ENCODE measurements around the gene DPH7. TPM values are rescaled to one million over a fixed set of nuclear protein-coding genes. Genes with fewer than 3 reads are reported as not detected.

Gene DPH7
- total and polyA plus RNA-seq, 12 donors, result 11.7 to 51.4 (median 17.8) TPM

DNA sequence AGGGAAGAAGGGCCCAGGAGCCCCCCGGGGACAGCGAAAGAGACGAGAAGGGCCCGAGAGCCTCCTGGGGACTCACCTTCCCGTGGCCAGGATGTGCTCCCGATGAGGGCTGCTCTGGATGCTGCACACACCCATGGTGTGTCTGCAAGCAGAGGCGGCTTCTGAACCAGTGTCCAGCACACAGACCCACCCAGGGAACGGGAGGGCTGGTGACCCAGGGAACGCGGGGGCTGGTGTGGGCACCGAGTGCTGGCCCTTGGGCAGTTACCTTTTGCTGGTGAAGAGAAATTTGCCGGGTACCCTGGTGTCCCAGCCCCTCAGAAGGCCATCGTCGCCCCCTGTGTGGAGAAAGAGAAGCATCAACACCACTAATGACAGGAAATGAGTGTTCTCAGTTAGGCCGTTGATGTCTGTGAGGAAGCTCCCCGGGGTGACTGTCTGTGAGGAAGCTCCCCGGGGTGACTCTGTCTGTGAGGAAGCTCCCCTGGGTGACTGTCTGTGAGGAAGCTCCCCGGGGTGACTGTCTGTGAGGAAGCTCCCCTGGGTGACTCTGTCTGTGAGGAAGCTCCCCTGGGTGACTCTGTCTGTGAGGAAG, 13.8 kb downstream of the DPH7 start:
- WGBS, 2 donors, result 89 to 91% methylated on average over 17 of the region's 18 CpGs
- TF ChIP-seq, protein P1, sequence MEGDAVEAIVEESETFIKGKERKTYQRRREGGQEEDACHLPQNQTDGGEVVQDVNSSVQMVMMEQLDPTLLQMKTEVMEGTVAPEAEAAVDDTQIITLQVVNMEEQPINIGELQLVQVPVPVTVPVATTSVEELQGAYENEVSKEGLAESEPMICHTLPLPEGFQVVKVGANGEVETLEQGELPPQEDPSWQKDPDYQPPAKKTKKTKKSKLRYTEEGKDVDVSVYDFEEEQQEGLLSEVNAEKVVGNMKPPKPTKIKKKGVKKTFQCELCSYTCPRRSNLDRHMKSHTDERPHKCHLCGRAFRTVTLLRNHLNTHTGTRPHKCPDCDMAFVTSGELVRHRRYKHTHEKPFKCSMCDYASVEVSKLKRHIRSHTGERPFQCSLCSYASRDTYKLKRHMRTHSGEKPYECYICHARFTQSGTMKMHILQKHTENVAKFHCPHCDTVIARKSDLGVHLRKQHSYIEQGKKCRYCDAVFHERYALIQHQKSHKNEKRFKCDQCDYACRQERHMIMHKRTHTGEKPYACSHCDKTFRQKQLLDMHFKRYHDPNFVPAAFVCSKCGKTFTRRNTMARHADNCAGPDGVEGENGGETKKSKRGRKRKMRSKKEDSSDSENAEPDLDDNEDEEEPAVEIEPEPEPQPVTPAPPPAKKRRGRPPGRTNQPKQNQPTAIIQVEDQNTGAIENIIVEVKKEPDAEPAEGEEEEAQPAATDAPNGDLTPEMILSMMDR (IDR thresholded peaks at IDR 0.05), result no peak
- H3K4me1 ChIP-seq, result no peaks in the 10 kb centered on the region
- intact Hi-C loops (cut with DNase I), result no loop called here
- H3K27me3 ChIP-seq, result no peaks in the 10 kb centered on the region
- peaks cover 0 to 52% (median 23%) of the 10 kb centered on the region in 9 donors for H3K36me3 ChIP-seq
- ATAC-seq (peak in 1 of 8 donors; percentile 45), DNase-seq (no peak)
- H3K9me3 ChIP-seq, result no peaks in the 10 kb centered on the region
- no peak overlapping the region for H3K27ac ChIP-seq
- H3K4me3 ChIP-seq, result no peak overlapping the region

DNA sequence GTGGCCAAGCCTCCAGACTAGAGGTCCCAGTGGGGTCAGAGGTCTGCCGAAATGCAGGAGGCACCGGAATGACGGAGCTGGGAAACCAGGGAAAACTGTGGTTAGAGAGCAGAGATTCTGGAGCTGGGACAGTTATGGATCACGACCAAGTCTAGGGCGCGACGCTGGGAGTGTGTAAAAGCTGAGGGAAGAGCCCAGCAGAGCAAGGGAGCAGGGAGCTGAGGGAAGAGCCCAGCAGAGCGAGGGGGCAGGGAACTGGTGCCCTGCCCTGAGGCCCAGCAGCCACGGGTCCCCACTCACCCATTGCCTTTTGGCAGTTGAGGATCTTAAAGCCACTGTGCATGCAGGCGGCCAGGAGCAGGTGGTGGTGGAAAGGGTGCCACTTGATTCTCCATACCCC, 14.6 kb downstream of the DPH7 start:
- peak in 3 of 8 donors; percentile 18 to 43 (median 38) for ATAC-seq
- intact Hi-C loops (cut with DNase I), result no loop called here
- 89 to 91% methylated on average over 10 of the region's 10 CpGs for WGBS, 2 donors
- DNase-seq, result no peak
- no peak overlapping the region for H3K4me3 ChIP-seq
- H3K4me1 ChIP-seq, result no peaks in the 10 kb centered on the region
- peaks cover 0 to 60% (median 23%) of the 10 kb centered on the region in 9 donors for H3K36me3 ChIP-seq
- no peak overlapping the region for H3K27ac ChIP-seq
- no peaks in the 10 kb centered on the region for H3K9me3 ChIP-seq
- H3K27me3 ChIP-seq, result no peaks in the 10 kb centered on the region
- TF ChIP-seq, protein P1 (IDR thresholded peaks at IDR 0.05), result no peak

DNA sequence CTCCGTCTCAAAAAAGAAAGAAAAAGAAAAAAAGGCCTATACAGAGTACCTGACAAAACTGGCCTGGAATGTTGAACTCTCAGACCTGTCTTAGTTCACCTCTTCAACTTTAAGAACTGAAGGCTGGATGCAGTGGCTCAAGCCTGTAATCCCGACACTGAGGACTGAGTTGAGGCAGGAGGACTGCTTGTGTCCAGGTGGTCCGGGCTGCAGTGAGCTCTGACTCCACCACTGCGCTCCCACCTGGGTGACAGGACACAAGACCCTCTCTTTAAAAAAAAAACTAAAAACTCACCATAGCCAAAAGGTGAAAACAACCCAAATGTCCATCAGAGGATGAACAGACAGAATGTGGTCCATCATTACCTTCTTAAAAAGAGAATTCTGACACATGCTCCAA, 20.6 kb downstream of the DPH7 start:
- 95 to 98% methylated on average over 4 of the region's 4 CpGs for WGBS, 2 donors
- TF ChIP-seq, protein P1 (IDR thresholded peaks at IDR 0.05), result no peak
- H3K4me3 ChIP-seq, result no peak overlapping the region
- H3K9me3 ChIP-seq, result no peaks in the 10 kb centered on the region
- no peak overlapping the region for H3K27ac ChIP-seq
- ATAC-seq, result no peak
- DNase-seq, result no peak
- intact Hi-C loops (cut with DNase I), result no loop called here
- peaks cover 0 to 8% (median 0%) of the 10 kb centered on the region in 9 donors for H3K4me1 ChIP-seq
- no peaks in the 10 kb centered on the region for H3K27me3 ChIP-seq
- H3K36me3 ChIP-seq, result peaks cover 0 to 94% (median 24%) of the 10 kb centered on the region in 9 donors

DNA sequence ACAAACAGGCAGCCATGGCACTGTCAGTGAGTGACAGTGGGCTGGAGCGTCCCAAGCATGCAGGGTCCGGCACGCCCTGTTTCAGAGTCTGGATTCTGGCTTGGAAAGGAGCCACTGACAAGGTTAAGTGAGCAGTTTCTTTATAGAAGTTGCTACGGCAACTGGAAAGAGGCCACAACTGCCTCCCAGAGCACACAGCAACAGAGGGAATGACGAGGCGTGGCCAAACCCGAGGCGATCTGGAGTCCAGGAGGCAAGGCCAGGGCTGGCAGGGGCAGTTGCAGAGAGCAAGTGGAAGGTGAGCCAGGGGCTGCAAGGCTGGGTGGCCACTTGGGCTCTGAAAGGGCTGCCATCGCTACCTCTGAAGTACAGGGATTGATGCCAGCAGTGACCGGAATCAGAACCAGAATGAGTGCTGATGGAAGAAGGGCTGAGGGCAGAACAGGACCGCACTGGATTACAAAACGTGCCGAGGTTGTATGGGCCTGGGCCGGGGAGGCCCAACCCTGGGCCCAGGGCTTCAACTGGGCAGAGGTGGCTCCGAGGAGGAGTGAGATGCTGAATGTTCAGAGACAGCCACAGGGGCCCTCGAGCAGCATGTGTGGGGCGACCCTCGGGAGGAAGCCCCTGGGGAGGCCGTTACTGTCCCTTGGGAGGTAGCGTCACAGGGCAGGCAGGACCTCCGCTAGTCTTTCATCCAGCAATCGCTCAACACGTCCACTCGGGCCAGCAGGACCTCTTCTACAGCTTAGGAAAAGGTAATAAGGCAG, 22.5 kb downstream of the DPH7 start:
- Histone ChIP-seq H3K9me3 (no peaks in the 10 kb centered on the region), H3K4me3 (no peak overlapping the region), H3K36me3 (peaks cover 0 to 81% (median 20%) of the 10 kb centered on the region in 9 donors), H3K4me1 (peaks cover 0 to 19% (median 8%) of the 10 kb centered on the region in 9 donors), H3K27ac (peak overlapping the region in 2 of 10 donors; percentile 2 to 29), H3K27me3 (no peaks in the 10 kb centered on the region)
- ATAC-seq (peak in 2 of 8 donors; percentile 8 to 28), DNase-seq (peak in 1 of 2 donors; percentile 49)
- TF ChIP-seq, protein P1 (IDR thresholded peaks at IDR 0.05), result no peak
- 77 to 84% methylated on average over 24 of the region's 24 CpGs for WGBS, 2 donors
- intact Hi-C loops (cut with DNase I), result no loop called here

Measured in heart right ventricle (tissue), 16 donors.